GM21528 (cell line): ENCODE data around the gene GNS.
"Not testable (repeated sequence)": the region's sequence is repeated elsewhere in the genome, so short reads cannot be mapped to it uniquely, and the experiment has no call there.

Experiments used
- ATAC-seq: cut with Tn5 transposase; IDR thresholded peaks from one replicate; pipeline ENCODE4 v1.9.1; 2021; ENCODE audit warnings: mild to moderate bottlenecking, moderate library complexity; ENCODE audit not compliant: unreplicated experiment, low FRiP score

The GNS gene

GRCh38 chr12:64780531-64781279 is 21.5 kb upstream of the GNS start:
- ATAC-seq: no peak

GRCh38 chr12:64780132-64780530 is 20.9 kb upstream of the GNS start:
- ATAC-seq: no peak

- ATAC-seq: no peak
These were observed 20.3 kb upstream of the GNS start for GRCh38 chr12:64779354-64779974.

- not testable (repeated sequence) for ATAC-seq
These were observed 16.0 kb upstream of the GNS start for GRCh38 chr12:64775147-64775736.

GRCh38 chr12:64773386-64773785 is 14.2 kb upstream of the GNS start:
- ATAC-seq: no peak

GRCh38 chr12:64767495-64767894 is 8.3 kb upstream of the GNS start:
- ATAC-seq: no peak

- no peak for ATAC-seq
These were observed 1.8 kb upstream of the GNS start for GRCh38 chr12:64760808-64761573.

GRCh38 chr12:64757771-64758170 is 1.4 kb downstream of the GNS start:
- ATAC-seq: no peak

- no peak for ATAC-seq
These were observed 2.8 kb downstream of the GNS start for GRCh38 chr12:64756376-64756775.

GRCh38 chr12:64753427-64753826 is 5.8 kb downstream of the GNS start:
- no peak for ATAC-seq

GRCh38 chr12:64752833-64753238 is 6.4 kb downstream of the GNS start:
- ATAC-seq: no peak

- no peak for ATAC-seq
These were observed 7.2 kb downstream of the GNS start for GRCh38 chr12:64752032-64752431.

GRCh38 chr12:64749461-64750200 is 9.6 kb downstream of the GNS start:
- no peak for ATAC-seq

- ATAC-seq: no peak
These were observed 11.5 kb downstream of the GNS start for GRCh38 chr12:64747695-64748094.

- no peak for ATAC-seq
These were observed 12.5 kb downstream of the GNS start for GRCh38 chr12:64746663-64747062.

- no peak for ATAC-seq
These were observed 13.2 kb downstream of the GNS start for GRCh38 chr12:64745980-64746379.

GRCh38 chr12:64745259-64745807 is 13.9 kb downstream of the GNS start:
- ATAC-seq: no peak

- ATAC-seq: no peak
These were observed 14.6 kb downstream of the GNS start for GRCh38 chr12:64744422-64745258.

GRCh38 chr12:64743206-64743605 is 16.0 kb downstream of the GNS start:
- no peak for ATAC-seq
